ENCODE results near the gene SHC3. TPM values are rescaled to one million over a fixed set of nuclear protein-coding genes. Genes with fewer than 3 reads are reported as not detected.

Gene SHC3
- total RNA-seq, 2 experiments from 2014 or later = not detected

DNA sequence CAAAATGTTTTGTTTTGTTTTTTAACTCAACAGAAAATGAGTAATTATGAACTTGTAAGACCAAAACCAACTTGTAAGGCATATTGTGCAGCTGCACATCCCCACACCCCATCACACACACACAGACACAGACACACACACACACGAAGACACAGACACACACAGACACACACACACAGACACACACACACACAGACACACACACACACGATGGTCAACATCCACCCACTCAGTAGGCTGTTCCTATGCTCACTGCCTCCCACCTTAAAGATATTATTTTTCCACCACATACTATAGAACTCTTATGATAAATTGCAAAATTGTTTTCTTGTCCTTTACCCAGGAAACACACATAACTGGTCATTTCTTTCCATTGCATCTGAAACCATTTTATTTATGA is 6.2 kb downstream of the SHC3 start:
- H3K27me3 ChIP-seq (ENCODE audit: control insufficient read depth in 1 of 2, insufficient read depth in 2 of 2, low read length in 2 of 2) = peaks cover 19 to 41% of the 10 kb centered on the region in 2 experiments
- no peak for DNase-seq
- POLR2A ChIA-PET = no interaction called here
- Mint-ChIP-seq H3K27me3 (peaks cover 48% of the 10 kb centered on the region), H3K4me3 (no peak overlapping the region), H3K27ac (no peak overlapping the region), H3K4me1 (ENCODE audit: low read depth) (no peaks in the 10 kb centered on the region), H3K36me3 (ENCODE audit: low read depth) (no peaks in the 10 kb centered on the region), H3K9me3 (no peaks in the 10 kb centered on the region)
- H3K27ac ChIP-seq (ENCODE audit: low read depth in 1 of 2, low read length in 2 of 2) = no peak overlapping the region
- no peak for ATAC-seq (ENCODE audit: poor library complexity)
- H3K4me1 ChIP-seq (ENCODE audit: insufficient read depth, low read length) = peaks cover under 1% of the 10 kb centered on the region
- no peak overlapping the region for H3K4me3 ChIP-seq (ENCODE audit: low read length)
- no peaks in the 10 kb centered on the region for H3K9me3 ChIP-seq (ENCODE audit: control insufficient read depth in 1 of 2, insufficient read depth in 1 of 2, low read length in 2 of 2)
- CTCF ChIA-PET = interaction anchor here (1.2 kb wide), 1 partner anchor 21 kb away, joined by 3 read pairs; no protein-coding TSS in a partner anchor
- TF ChIP-seq, protein P1, sequence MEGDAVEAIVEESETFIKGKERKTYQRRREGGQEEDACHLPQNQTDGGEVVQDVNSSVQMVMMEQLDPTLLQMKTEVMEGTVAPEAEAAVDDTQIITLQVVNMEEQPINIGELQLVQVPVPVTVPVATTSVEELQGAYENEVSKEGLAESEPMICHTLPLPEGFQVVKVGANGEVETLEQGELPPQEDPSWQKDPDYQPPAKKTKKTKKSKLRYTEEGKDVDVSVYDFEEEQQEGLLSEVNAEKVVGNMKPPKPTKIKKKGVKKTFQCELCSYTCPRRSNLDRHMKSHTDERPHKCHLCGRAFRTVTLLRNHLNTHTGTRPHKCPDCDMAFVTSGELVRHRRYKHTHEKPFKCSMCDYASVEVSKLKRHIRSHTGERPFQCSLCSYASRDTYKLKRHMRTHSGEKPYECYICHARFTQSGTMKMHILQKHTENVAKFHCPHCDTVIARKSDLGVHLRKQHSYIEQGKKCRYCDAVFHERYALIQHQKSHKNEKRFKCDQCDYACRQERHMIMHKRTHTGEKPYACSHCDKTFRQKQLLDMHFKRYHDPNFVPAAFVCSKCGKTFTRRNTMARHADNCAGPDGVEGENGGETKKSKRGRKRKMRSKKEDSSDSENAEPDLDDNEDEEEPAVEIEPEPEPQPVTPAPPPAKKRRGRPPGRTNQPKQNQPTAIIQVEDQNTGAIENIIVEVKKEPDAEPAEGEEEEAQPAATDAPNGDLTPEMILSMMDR (IDR thresholded peaks at IDR 0.05) = no peak
- intact Hi-C loops (cut with DNase I, micrococcal nuclease) = no loop called here
- H3K36me3 ChIP-seq (ENCODE audit: insufficient read depth, low read length) = no peaks in the 10 kb centered on the region

- ChIA-PET POLR2A (no interaction called here), CTCF (interaction anchor here (1.2 kb wide), 1 partner anchor 20 kb away, joined by 3 read pairs; no protein-coding TSS in a partner anchor)
- Mint-ChIP-seq H3K9me3 (no peaks in the 10 kb centered on the region), H3K4me3 (no peak overlapping the region), H3K27me3 (peaks cover 49% of the 10 kb centered on the region), H3K36me3 (ENCODE audit: low read depth) (no peaks in the 10 kb centered on the region), H3K4me1 (ENCODE audit: low read depth) (no peaks in the 10 kb centered on the region), H3K27ac (no peak overlapping the region)
- Histone ChIP-seq H3K36me3 (ENCODE audit: insufficient read depth, low read length) (no peaks in the 10 kb centered on the region), H3K4me3 (ENCODE audit: low read length) (no peak overlapping the region), H3K27ac (ENCODE audit: low read depth in 1 of 2, low read length in 2 of 2) (no peak overlapping the region), H3K27me3 (ENCODE audit: control insufficient read depth in 1 of 2, insufficient read depth in 2 of 2, low read length in 2 of 2) (peaks cover 12 to 38% of the 10 kb centered on the region in 2 experiments), H3K4me1 (ENCODE audit: insufficient read depth, low read length) (no peaks in the 10 kb centered on the region), H3K9me3 (ENCODE audit: control insufficient read depth in 1 of 2, insufficient read depth in 1 of 2, low read length in 2 of 2) (no peaks in the 10 kb centered on the region)
- ATAC-seq (ENCODE audit: poor library complexity) (no peak), DNase-seq (no peak)
- TF ChIP-seq, protein P1 (IDR thresholded peaks at IDR 0.05) = no peak
- intact Hi-C loops (cut with DNase I, micrococcal nuclease) = no loop called here
Observed at GRCh38 chr9:89171693-89172092, 6.9 kb downstream of the SHC3 start.

GRCh38 chr9:89171231-89171630 is 7.4 kb downstream of the SHC3 start:
- ATAC-seq (ENCODE audit: poor library complexity) = no peak
- Mint-ChIP-seq H3K9me3 (no peaks in the 10 kb centered on the region), H3K36me3 (ENCODE audit: low read depth) (no peaks in the 10 kb centered on the region), H3K4me3 (no peak overlapping the region), H3K4me1 (ENCODE audit: low read depth) (no peaks in the 10 kb centered on the region), H3K27ac (no peak overlapping the region), H3K27me3 (peaks cover 49% of the 10 kb centered on the region)
- no peak for DNase-seq
- Histone ChIP-seq H3K4me1 (ENCODE audit: insufficient read depth, low read length) (no peaks in the 10 kb centered on the region), H3K36me3 (ENCODE audit: insufficient read depth, low read length) (no peaks in the 10 kb centered on the region), H3K27ac (ENCODE audit: low read depth in 1 of 2, low read length in 2 of 2) (no peak overlapping the region), H3K9me3 (ENCODE audit: control insufficient read depth in 1 of 2, insufficient read depth in 1 of 2, low read length in 2 of 2) (no peaks in the 10 kb centered on the region), H3K4me3 (ENCODE audit: low read length) (no peak overlapping the region), H3K27me3 (ENCODE audit: control insufficient read depth in 1 of 2, insufficient read depth in 2 of 2, low read length in 2 of 2) (peaks cover 11 to 33% of the 10 kb centered on the region in 2 experiments)
- ChIA-PET POLR2A (interaction anchor here (0.6 kb wide), 1 partner anchor 9 kb away, joined by 3 read pairs; no protein-coding TSS in a partner anchor), CTCF (interaction anchor here (1.2 kb wide), 1 partner anchor 20 kb away, joined by 3 read pairs; no protein-coding TSS in a partner anchor)
- intact Hi-C loops (cut with DNase I, micrococcal nuclease) = no loop called here
- TF ChIP-seq, protein P1 (IDR thresholded peaks at IDR 0.05) = no peak

Measured in CD4-positive, alpha-beta T cell (primary cell).